Fibroblast of lung (primary cell): Measurements from ENCODE around the gene A2M.

Experiments used
- EZH2 ChIP-seq: IDR thresholded peaks from 2 replicates; pipeline ENCODE4 v1.5.1; 2012; ENCODE audit warnings: low read length, control low read depth, mild to moderate bottlenecking; ENCODE audit errors: missing control alignments
- TF ChIP-seq, protein P1 (sequence below), 2 donors: IDR thresholded peaks in 1 of 2; conservative IDR thresholded peaks in 1 of 2; 1 replicate in 1 of 2; 2 replicates in 1 of 2; pipeline ENCODE4 v1.5.1; 2011 to 2012; ENCODE audit warnings: low read length in 2 of 2, control low read depth in 1 of 2, inconsistent platforms in 1 of 2, low read depth in 1 of 2, mild to moderate bottlenecking in 1 of 2

DNA sequence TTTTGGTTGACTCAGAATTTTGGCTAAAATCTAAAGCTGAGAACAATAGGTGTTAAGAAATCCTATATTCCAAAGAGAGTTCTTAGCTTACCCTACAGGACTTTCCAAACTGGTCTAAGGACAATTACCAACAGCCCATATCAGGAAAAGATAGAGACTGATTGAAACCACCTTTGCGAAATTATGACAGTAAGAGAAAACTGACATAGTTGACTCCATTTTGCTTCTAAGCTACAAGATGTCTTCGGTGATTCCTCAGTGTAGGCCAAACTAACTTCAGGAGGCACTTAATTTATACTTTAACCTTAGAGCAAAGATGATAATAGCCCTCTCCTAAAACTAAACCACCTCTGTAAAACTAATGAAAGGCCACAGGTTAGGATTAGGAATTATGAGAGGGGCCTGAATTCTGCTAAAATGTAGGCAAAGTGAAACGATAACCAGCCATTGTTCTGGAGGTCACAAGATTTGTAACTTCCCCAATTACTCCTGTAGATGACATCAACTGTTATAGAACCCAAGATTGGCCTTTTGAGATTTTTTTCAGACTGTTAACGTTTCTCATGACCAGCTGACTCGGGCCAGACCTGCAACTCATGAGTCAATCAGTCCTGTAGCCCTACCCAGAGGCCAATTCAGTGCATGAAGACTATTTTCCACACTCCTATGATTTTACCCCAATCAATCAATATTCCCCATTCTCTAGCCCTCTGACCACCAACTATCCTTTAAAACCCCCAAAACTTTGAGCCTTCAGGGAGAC, 83.3 kb downstream of the A2M start:
- TF ChIP-seq, protein P1, sequence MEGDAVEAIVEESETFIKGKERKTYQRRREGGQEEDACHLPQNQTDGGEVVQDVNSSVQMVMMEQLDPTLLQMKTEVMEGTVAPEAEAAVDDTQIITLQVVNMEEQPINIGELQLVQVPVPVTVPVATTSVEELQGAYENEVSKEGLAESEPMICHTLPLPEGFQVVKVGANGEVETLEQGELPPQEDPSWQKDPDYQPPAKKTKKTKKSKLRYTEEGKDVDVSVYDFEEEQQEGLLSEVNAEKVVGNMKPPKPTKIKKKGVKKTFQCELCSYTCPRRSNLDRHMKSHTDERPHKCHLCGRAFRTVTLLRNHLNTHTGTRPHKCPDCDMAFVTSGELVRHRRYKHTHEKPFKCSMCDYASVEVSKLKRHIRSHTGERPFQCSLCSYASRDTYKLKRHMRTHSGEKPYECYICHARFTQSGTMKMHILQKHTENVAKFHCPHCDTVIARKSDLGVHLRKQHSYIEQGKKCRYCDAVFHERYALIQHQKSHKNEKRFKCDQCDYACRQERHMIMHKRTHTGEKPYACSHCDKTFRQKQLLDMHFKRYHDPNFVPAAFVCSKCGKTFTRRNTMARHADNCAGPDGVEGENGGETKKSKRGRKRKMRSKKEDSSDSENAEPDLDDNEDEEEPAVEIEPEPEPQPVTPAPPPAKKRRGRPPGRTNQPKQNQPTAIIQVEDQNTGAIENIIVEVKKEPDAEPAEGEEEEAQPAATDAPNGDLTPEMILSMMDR (conservative IDR thresholded peaks at IDR 0.05 in 1 of 2, IDR thresholded peaks at IDR 0.05 in 1 of 2; ENCODE audit: low read depth in 1 of 2, low read length in 2 of 2) = no peak
- no peak for TF ChIP-seq EZH2
